Sigmoid colon (tissue), 3 donors: ENCODE measurements around the gene SLC9A7.

Source experiments
- CTCF ChIP-seq, 4 experiments: fragments of 450-650 bp in 3 of 4; fragments of 200-600 bp in 1 of 4; IDR thresholded peaks; one replicate each; pipeline ENCODE4 v1.5.1; 2016 to 2019; ENCODE audit warnings: antibody characterized with exemption in 4 of 4, mild to moderate bottlenecking in 3 of 4, moderate library complexity in 2 of 4
- POLR2A ChIP-seq, 2 donors: fragments of 450-650 bp; IDR thresholded peaks; one replicate each; pipeline ENCODE4 v1.6.1; 2016; ENCODE audit warnings: antibody characterized with exemption in 2 of 2, mild to moderate bottlenecking in 2 of 2, moderate library complexity in 2 of 2

DNA sequence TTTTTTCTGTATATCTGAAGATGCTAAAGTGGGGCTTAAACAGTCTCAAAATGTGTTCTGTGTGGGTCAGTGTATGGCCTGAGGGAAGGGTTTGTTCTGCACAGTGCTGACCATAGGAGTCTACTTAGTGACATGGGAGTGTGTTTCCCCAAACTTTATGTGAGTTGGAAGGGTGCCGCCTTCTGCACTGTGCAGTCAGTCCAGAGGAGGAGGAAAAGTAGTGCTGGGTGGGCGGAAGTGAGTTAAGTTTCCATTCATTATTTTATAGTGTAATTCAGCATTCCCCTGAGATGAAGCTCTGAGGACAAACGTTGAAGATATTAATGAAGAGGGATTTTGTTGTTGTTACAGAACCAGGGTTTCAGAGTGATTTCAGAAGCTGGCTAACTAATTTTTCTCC lies 182.5 kb downstream of the SLC9A7 start:
- TF ChIP-seq POLR2A (IDR thresholded peaks at IDR 0.05), result no peak
- no peak for TF ChIP-seq CTCF (IDR thresholded peaks at IDR 0.05)
